GM06990 (cell line): ENCODE data around the gene HILPDA.
A peak's percentile ranks its signal among the peaks of the same experiment; 100 is the strongest.

Source experiments
- DNase-seq: peaks from one replicate; pipeline ENCODE4 v3.0.0-alpha.2; 2011; ENCODE audit not compliant: insufficient read length; ENCODE audit errors: extremely low read depth
- H3K27me3 ChIP-seq: replicated peaks from 2 replicates; pipeline ENCODE4 v1.6.0; 2011; ENCODE audit warnings: low read length; ENCODE audit not compliant: control insufficient read depth, insufficient read depth
- H3K36me3 ChIP-seq: 2 replicates; pipeline ENCODE4 v1.5.1; 2011; ENCODE audit warnings: low read length; ENCODE audit not compliant: control insufficient read depth, insufficient read depth
- H3K4me3 ChIP-seq: replicated peaks from 2 replicates; pipeline ENCODE4 v1.5.1; 2011; ENCODE audit warnings: low read depth, mild to moderate bottlenecking, control low read depth, low read length
- TF ChIP-seq, protein P1 (sequence below): IDR thresholded peaks from 2 replicates; pipeline ENCODE4 v1.5.1; 2011; ENCODE audit warnings: low read length, control low read depth, mild to moderate bottlenecking, inconsistent platforms; ENCODE audit not compliant: insufficient read depth, poor library complexity, severe bottlenecking

Gene HILPDA

DNA sequence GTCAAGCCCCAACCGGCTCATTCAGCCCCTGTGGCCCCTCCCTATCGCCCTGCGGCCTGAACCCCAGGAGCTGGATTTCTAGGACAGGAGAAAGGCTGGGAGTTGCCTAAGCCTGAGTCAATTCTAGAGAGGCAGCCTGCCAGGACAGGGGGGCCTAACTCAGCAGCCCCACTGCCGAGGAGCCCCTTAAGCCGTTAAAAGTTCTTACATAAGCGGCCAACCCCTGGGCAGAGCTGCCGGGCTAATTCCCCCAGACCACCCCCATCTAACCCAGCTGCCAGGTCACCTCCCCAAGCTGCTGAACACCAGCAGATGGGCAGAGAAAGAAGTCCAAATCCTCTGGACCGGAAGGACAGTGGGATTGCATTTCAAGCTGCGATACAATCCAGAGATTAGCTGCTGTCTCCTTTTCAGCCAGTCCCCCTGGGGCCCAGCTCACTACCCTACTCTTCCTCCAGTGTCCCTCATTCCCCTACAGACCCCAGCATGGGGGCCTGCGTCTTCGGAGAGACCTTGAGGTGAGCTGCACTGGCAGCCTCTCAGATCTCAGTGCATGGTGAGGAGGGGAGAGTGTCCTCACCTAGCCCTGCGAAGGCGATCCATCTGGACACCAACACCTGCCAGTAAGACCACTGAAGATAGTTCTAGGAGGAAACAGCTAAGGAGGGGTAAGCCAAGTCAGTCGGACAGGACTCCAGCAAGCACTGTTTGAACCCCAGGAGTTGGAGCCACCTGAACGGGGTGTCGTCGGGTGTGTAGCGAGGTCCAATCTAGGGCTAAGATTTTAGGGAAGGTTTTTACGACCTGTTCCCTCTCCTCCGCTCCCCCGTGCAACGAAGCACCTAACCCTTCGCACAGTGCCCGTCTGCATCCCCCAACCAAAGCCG, 46.7 kb upstream of the HILPDA start:
- no peak for DNase-seq
- H3K27me3 ChIP-seq: no peaks in the 10 kb centered on the region; the same call in 1 of the 2 replicates
- TF ChIP-seq, protein P1, sequence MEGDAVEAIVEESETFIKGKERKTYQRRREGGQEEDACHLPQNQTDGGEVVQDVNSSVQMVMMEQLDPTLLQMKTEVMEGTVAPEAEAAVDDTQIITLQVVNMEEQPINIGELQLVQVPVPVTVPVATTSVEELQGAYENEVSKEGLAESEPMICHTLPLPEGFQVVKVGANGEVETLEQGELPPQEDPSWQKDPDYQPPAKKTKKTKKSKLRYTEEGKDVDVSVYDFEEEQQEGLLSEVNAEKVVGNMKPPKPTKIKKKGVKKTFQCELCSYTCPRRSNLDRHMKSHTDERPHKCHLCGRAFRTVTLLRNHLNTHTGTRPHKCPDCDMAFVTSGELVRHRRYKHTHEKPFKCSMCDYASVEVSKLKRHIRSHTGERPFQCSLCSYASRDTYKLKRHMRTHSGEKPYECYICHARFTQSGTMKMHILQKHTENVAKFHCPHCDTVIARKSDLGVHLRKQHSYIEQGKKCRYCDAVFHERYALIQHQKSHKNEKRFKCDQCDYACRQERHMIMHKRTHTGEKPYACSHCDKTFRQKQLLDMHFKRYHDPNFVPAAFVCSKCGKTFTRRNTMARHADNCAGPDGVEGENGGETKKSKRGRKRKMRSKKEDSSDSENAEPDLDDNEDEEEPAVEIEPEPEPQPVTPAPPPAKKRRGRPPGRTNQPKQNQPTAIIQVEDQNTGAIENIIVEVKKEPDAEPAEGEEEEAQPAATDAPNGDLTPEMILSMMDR: no peak
- H3K4me3 ChIP-seq: peak overlapping the region; percentile 61
- no peaks in the 10 kb centered on the region for H3K36me3 ChIP-seq

DNA sequence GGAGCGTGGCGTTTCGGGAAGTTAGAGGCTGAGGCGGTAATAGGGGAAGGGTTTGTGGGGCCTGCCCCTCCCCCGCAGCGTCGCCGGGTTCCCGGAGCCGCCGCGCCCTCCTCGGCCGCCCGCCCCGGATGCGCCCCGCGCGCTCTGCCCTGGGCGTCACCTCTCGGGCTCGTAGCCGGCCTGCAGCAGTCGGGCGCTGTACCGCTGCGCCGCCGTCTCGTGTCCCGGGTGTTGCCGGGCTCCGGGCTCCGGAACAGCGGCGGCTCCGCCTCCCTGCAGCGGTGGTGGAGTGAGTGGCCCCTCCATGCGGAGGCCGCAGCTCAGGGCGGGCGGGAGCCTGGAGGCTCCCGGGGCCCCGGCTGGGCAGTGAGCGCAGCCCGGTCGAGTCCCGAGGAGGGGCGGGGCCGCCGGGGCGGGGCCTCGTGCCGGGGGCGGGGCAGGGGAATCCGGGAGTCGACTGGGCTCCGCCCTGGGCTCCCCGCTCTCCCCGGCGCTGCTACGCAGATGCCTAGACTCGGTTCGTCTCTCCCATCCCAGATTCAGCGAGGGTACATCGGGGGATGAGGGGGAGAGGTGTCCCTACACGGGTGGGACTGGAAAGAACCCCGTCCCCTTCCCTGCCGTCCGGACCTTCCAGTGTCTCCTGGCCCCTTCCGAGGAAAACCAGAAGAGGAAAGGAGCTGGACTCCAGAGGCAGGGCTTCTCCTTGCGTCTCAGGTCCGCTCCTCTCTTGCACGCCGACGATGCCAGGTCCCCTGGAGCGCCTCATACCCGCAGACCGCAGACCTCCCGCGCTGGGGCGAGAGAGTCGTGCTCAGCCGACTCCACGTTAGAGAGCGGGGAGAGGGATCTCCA, 45.9 kb upstream of the HILPDA start, which contains the start of gene IMPDH1:
TSS of gene IMPDH1 (minus strand) at position 387 of the 855 bp plus-strand sequence. CDS start at position 306, 81 bp downstream.
- no peaks in the 10 kb centered on the region; the same call in 1 of the 2 replicates for H3K27me3 ChIP-seq
- DNase-seq: peak; percentile 83
- TF ChIP-seq, protein P1: no peak
- H3K36me3 ChIP-seq: no peaks in the 10 kb centered on the region
- H3K4me3 ChIP-seq: peak within 1 kb of the TSS; percentile 61

DNA sequence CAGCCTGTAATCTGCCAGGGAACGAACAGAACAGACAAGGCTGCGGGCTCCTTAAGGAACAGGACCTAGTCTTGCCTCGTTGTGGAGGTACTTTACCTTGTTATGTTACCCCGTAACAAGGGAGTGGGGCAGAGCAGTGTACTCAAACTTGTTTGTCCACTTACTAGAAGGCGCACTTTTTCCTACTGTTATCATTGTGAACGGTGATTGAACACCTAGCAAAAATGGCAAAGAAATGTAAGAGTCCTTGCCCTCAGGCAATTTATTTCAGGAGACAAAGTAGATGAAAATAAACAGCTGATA, 45.3 kb upstream of the HILPDA start:
- TF ChIP-seq, protein P1: no peak
- Histone ChIP-seq H3K4me3 (peak overlapping the region; percentile 61), H3K36me3 (no peaks in the 10 kb centered on the region), H3K27me3 (no peaks in the 10 kb centered on the region; the same call in 1 of the 2 replicates)
- no peak for DNase-seq

DNA sequence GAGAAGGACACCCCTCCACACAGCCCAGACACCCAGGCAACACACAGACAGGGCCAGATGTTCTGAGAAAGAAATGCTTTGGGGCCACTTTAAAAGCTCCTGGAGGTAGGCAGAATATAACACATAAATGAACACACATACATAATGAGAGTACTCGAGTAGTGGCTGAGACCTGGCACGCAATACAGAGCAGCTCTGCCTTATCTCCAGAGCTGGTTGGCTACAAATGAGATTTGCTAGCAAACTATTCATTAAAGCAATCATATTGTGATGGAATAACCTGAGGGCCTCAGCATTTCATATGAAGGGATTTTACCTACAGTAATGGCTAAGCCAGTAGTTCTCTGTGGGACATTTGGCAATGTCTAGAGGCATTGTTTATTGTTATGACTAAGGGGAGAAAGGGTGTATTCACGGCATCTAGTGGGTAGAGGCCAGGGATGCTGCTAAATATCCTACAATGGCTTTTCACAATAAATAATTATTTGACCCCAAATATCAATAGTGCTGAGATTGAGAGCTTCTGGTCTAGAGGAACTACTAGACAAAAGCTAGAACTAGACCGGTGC, 40.4 kb upstream of the HILPDA start:
- H3K4me3 ChIP-seq: no peak overlapping the region
- no peaks in the 10 kb centered on the region for H3K36me3 ChIP-seq
- no peak for DNase-seq
- no peaks in the 10 kb centered on the region for H3K27me3 ChIP-seq
- TF ChIP-seq, protein P1: no peak

DNA sequence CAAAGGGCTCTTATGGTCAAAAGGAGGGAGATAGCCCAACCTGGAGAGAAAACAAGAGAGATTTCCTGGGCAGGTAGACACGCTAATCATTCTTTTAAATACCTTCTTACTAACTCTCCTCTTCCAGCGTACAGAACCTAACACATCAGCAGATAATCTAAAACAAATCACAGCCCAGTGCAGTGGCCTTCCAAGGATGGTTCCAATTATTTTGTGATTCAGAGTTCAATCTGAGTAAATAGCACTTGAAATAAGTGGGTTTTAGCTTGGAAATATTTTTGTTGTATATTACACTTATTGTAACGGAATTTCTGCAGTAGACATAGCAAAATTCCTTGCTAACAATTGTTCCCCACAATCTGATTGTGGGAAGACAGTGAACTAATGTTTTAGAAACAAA, 38.6 kb upstream of the HILPDA start:
- Histone ChIP-seq H3K27me3 (no peaks in the 10 kb centered on the region), H3K4me3 (no peak overlapping the region), H3K36me3 (no peaks in the 10 kb centered on the region)
- no peak for DNase-seq
- TF ChIP-seq, protein P1: no peak
